NK-92 treated with Interleukin-12 subunit alpha and Interleukin-12 subunit beta, amount 100 ng/mL, for 24 hours (cell line): ENCODE measurements around the gene CCNL2.
"Not testable (repeated sequence)": the region's sequence is repeated elsewhere in the genome, so short reads cannot be mapped to it uniquely, and the experiment has no call there.

ENCODE experiments used
- DNase-seq: peaks from one replicate; lab custom pipeline; 2025; lab: John Stamatoyannopoulos, UW

Gene CCNL2

DNA sequence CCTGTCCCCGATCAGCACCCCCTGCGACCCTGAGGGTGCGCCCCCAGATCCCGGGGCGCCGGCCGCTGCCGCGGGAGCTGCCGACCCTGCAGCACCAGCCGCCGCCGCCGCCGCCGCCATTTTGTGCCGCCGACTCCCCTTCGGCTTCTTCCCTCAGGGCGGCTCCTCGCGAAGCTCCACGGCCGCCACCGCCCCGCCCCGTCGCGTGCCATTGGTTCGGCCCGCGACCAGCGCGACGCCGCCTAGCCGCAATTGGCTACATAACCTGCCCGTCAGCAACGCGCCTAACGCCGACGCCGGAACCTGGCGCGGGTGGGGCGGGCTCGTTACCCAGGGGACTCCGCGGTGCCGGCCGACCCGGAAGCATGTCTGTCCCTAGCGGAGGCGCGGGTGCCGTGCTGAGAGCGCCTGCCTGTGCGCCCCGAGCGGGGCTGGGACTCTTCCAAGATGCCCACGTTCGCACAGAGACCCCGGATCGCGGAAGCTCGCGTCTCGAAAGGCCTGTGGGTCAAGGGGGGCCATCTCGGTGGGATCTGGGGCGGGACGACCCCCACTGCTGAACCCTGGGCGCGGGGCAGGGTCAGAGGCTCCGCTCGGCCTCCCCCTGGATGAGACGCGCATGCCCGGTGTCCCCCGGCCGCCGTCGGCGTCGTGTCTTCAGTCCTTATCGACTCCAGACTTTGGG lies at the start of gene CCNL2:
CCNL2 (minus strand) TSS at position 149 of the 685 bp plus-strand sequence; CDS start at position 120, 29 bp downstream.
- peak; percentile 98 for DNase-seq

GRCh38 chr1:1446631-1447030 lies 47.5 kb upstream of the CCNL2 start:
- not testable (repeated sequence) for DNase-seq

- no peak for DNase-seq
Measured at GRCh38 chr1:1442069-1442770, 43.1 kb upstream of the CCNL2 start.

DNA sequence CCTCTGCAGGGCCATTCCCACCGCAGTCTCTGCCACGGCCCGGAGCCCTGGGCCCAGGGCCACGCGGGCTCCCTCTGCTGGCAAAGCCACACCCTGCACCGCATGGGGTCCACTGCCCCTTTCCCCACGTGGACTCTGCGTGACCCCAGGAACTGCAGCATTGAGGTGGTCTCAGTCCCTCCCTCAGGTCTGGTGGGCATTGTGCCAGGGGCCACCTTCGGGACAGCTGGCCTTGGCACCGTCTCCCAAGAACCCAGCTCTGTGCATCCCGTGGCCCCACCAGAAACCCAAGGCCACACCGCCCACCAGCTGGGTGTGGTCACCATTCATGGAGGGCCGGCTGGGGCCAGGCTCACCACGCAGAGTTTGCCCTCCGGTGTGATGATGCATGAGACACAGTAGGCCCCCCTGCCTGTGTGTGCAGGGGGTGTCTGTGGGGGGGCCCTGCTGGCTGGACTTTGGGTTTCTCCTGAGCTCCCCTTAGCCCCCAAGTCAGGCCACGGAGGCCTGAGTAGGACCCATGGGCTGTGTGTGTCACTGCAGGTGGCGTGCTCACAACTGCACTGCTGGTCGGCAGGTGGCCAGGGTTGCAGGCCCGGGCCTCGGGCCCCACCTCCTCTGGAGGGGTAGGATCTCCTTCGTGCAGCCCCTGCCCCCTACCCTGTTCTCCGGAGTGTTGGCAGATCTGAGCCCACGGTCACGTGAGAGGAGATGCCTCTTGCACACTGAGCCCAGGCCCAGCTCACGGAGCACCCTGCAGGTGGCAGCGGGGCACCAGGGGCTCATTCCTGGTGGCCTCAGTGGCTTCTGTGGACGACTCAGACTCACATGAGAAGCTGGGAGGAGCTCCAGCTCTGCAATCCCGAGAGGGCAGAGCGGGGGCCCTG lies 42.1 kb upstream of the CCNL2 start:
- no peak for DNase-seq

- no peak for DNase-seq
Measured at GRCh38 chr1:1440262-1441001, 41.3 kb upstream of the CCNL2 start.

DNA sequence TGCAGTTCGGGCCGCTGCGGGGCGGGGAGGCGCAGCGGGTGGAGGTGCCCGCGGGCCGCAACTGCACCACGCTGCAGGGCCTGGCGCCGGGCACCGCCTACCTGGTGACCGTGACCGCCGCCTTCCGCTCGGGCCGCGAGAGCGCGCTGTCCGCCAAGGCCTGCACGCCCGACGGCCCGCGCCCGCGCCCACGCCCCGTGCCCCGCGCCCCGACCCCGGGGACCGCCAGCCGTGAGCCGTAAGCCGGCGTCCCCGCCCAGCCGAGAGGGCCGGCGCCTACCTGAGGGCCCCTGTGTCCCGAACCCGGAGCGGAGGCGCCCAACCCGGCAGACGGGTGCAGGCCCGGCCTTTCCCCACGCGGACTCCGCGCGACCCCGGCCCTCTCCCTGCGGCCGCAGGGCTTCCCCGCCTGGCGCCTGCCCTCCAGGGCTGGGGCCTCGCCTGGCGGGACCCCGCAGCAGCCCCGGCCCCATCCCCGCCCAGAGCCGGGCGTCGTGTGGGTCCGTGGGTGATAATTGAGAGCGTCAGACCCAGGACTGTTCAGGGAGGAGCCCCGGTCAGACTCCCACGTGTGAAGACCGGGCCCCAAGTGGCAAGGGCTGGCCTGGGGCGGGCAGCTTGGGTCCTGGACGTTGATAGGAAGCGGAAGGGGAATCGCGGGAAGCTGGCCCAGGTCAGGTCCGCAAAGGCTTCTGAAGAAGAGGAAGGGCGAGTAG lies 40.6 kb upstream of the CCNL2 start:
- DNase-seq = no peak

DNA sequence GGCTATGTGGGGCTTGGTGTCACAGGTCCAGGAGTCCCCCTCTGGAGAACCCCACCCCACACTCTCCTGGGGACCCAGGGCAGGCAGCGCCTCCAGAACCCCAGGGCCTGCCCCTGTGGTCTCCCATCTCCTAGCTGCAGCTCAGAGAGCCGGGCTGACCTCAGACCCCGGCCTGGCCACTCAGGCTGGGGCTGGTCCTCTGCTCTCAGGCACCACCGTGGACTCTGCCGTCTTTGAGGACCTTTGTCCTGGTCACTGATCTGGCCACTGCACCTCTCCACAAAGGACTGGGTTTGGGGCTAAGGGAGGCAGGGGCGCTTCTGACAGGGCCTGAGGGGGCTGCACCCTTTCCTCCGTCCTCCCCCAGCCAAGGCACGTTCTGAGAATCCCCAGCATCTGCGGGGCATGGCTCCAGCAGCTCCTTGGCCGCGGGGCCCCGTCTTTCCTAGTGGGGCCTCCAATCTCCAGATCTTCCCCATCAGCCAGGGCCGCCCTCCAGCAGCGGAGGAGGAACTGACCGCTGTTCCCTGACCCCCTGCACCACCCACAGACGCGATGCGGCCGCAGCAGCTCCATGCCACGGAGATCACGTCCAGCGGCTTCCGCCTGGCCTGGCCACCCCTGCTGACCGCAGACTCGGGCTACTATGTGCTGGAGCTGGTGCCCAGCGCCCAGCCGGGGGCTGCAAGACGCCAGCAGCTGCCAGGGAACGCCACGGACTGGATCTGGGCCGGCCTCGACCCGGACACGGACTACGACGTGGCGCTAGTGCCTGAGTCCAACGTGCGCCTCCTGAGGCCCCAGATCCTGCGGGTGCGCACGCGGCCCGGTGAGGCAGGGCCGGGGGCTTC lies 39.6 kb upstream of the CCNL2 start:
- DNase-seq = no peak

DNA sequence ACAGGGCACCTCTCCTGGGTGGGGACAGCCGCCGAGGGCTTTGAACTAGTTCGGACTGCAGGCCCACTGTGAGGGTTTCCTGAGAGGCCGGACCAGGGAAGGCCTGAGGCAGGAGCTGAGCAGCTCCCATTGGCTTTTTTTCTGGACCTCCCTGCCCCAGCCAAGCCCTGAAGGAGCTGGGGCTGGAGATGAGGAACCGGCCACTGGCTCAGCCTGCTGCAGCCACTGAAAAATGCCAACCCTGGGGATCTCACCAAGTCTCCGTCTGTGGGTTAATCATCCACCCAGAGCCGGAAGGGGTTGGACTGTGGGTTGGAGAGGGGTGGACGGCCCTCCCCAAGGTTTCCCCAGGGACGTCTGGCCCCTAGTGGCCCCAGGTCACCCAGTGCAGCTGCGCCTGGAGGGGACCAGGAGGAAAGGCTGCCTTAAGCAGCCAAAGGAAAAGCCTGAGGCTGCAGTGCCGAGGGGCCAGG lies 38.8 kb upstream of the CCNL2 start:
- DNase-seq = no peak

DNA sequence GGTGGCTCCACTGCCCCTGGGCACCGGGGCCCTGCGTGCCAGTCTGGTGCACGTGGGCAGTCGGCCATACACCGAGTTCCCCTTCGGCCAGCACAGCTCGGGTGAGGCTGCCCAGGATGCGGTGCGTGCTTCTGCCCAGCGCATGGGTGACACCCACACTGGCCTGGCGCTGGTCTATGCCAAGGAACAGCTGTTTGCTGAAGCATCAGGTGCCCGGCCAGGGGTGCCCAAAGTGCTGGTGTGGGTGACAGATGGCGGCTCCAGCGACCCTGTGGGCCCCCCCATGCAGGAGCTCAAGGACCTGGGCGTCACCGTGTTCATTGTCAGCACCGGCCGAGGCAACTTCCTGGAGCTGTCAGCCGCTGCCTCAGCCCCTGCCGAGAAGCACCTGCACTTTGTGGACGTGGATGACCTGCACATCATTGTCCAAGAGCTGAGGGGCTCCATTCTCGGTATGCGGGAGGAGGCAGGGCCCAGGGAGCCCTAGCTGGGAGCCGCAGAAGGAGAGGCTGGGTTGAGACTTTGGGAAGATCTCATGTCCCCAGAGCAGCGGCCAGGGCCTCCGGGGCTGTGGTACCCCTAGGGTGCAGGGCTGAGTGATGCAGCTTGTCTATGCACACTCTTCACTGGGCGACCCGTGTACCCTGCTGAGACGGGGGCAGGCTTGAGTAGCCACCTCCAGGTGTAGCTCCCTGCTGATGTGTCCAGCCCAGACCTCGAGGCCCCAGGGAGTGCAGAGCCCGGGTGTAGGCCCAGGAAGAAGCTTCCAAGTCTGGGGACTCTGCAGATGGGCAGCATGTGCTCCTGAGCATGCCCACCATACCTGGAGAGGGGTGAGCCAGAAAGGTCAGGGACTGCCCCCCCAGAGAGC lies 38.1 kb upstream of the CCNL2 start:
- DNase-seq = no peak

GRCh38 chr1:1436630-1437032 lies 37.5 kb upstream of the CCNL2 start:
- DNase-seq = no peak

- DNase-seq = no peak
Measured at GRCh38 chr1:1435911-1436629, 36.9 kb upstream of the CCNL2 start.

- DNase-seq = no peak
Measured at GRCh38 chr1:1435106-1435903, 36.2 kb upstream of the CCNL2 start, which contains the start of gene VWA1. Gene VWA1, plus strand, starts transcription at chr1:1435690. Its CDS starts 59 bp downstream, at chr1:1435749.

DNA sequence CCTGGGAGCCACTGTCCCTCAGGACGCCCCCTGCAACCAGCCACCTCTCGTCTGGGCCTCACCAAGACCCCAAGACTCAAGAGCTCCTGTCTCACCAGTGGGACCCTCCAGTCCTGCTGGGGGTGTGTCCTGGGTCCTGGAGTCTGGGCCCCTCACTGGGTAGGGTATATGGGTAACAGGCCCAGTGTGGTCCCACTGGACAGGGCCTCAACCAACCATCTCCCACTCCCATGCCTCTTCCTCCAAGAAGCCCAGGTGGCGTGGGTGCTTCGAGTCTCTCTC lies 35.6 kb upstream of the CCNL2 start:
- DNase-seq = no peak

- DNase-seq = no peak
Measured at GRCh38 chr1:1434131-1434823, 35.1 kb upstream of the CCNL2 start.

DNA sequence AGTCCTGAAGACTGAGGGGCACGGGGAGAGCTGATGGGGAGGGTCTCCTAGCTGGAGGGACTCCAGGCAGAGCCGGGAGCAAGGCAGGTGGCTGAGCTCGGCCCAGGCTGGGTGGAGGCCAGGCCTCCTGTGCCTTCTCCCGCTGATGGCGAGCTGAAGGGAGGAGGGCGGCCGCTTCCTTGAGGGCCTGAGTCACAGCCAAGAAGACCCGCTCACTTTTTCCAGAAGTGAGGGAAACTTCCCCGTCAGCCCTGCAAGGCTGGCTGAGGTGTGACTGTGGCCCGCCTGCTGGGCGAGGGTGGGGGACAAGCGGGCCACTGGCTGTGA lies 34.6 kb upstream of the CCNL2 start:
- no peak for DNase-seq

DNA sequence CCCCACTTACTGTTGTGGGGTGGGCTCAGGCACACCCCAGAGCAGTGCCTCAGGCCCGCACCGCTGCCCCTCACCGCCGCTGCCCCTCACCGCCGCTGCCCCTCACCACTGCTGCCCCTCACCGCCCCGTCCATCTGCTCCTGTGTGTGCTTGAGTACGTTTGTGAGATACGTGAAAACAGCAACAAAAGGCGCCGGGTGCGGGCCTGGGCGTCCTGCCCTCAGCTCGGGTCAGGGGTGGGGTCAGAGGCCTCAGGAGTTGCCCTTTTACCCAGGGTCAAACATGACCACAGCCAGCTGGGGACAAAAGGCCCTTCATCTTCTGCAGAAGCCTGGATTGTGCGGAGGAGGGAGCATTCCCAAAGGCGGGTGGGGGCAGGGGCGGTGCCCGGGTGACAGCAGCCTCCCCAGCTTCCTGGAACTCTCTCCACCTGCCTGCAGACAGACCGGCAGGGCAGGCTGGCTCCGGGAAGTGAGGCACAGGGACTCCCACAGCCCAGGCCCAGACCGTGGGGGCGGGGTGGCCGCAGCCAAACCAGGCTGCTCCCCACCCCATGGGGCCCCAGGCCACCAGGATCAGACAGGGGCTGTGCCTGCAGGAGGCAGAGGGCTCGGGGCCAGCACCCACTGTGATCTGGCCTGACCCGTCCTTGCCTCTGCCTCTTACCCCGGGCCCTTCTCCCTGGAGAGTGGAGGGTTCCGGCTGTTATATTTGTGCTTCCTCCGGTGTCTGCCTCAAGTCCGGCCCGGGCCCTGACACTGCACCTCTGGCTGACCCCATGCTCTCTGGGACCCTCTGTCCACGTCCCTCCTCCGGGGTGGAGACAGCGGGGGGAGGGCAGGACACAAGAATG lies 34.0 kb upstream of the CCNL2 start:
- no peak for DNase-seq
